C4-2B (cell line): Measurements from ENCODE around the gene TTC23.

Source experiments
- CTCF ChIP-seq: fragments of 450-650 bp; conservative IDR thresholded peaks from 2 replicates; pipeline ENCODE4 v1.5.1; 2017; ENCODE audit warnings: mild to moderate bottlenecking
- ZFX ChIP-seq: fragments of 450-650 bp; IDR thresholded peaks from 2 replicates; pipeline ENCODE4 v1.6.1; 2017

DNA sequence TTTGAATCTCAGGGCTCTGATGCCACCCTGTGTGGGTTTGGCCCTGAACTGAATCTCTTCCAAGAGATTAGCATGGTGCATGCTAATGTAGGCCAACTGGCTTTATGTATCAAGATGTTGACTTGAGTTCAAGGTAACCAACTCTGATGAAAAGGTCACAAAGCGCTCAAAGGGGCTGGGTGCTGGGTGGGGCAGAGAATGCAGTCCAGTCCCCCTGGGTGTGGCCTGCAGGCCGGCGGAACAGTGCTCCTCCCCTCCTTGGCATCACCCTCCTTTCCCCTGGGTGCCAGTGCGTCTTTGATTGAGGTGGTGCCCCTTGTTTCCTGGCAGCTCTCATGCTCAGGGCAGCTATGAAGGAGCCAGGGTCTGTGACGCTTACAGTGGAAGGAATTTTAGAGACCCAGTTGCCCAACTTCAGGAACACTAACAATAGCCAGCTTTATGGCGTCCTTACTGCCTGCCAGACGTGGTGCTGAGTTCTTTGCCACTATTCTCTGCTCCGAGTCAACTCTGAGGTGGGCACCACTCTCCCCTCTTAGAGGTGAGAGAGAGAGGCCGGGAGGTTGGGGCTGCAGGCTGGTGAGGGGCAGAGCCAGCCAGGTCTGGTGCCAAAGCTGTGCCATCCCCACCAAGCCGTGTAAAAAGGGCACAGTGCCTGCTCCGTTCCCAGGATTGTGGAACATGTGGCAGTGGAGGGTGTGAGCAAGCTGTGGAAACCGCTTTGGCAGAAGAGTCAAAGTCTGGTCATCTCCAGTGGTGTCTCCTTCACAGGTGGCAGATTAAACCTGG, 134.7 kb downstream of the TTC23 start:
- TF ChIP-seq CTCF (no peak), ZFX (no peak)
